ENCODE measurements around the gene LCA5.
A peak's percentile ranks its signal among the peaks of the same experiment; 100 is the strongest.
"Not testable (repeated sequence)": the region's sequence is repeated elsewhere in the genome, so short reads cannot be mapped to it uniquely, and the experiment has no call there.

LCA5 gene

GRCh38 chr6:79557673-79558467, 20.6 kb upstream of the LCA5 start:
- TF ChIP-seq POLR2A (IDR thresholded peaks at IDR 0.05; ENCODE audit: low read depth, low read length) = no peak
- TF ChIP-seq TAF1 (IDR thresholded peaks at IDR 0.05; ENCODE audit: borderline replicate concordance, low read depth, low read length) = no peak
- no peak for TF ChIP-seq POLR2AphosphoS5 (IDR thresholded peaks at IDR 0.05; ENCODE audit: low read depth, low read length)
- no peak for FAIRE-seq
- DNase-seq (ENCODE audit: insufficient read length) = no peak

- FAIRE-seq (no peak), DNase-seq (ENCODE audit: insufficient read length) (no peak)
- TF ChIP-seq POLR2A (IDR thresholded peaks at IDR 0.05; ENCODE audit: low read depth, low read length) (no peak), TAF1 (IDR thresholded peaks at IDR 0.05; ENCODE audit: borderline replicate concordance, low read depth, low read length) (no peak), POLR2AphosphoS5 (IDR thresholded peaks at IDR 0.05; ENCODE audit: low read depth, low read length) (no peak)
Measured at GRCh38 chr6:79554305-79554704, 17.1 kb upstream of the LCA5 start.

- TF ChIP-seq POLR2AphosphoS5 (IDR thresholded peaks at IDR 0.05; ENCODE audit: low read depth, low read length) (no peak), TAF1 (IDR thresholded peaks at IDR 0.05; ENCODE audit: borderline replicate concordance, low read depth, low read length) (no peak), POLR2A (IDR thresholded peaks at IDR 0.05; ENCODE audit: low read depth, low read length) (no peak)
- no peak for DNase-seq (ENCODE audit: insufficient read length)
- FAIRE-seq = no peak
Measured at GRCh38 chr6:79551401-79551800, 14.2 kb upstream of the LCA5 start.

- no peak for TF ChIP-seq TAF1 (IDR thresholded peaks at IDR 0.05; ENCODE audit: borderline replicate concordance, low read depth, low read length)
- TF ChIP-seq POLR2AphosphoS5 (IDR thresholded peaks at IDR 0.05; ENCODE audit: low read depth, low read length) = no peak
- TF ChIP-seq POLR2A (IDR thresholded peaks at IDR 0.05; ENCODE audit: low read depth, low read length) = no peak
- DNase-seq (ENCODE audit: insufficient read length) (no peak), FAIRE-seq (peak; percentile 58)
Measured at GRCh38 chr6:79548304-79548703, 11.1 kb upstream of the LCA5 start.

GRCh38 chr6:79546186-79546585, 9.0 kb upstream of the LCA5 start:
- no peak for DNase-seq (ENCODE audit: insufficient read length)
- FAIRE-seq = no peak
- TF ChIP-seq POLR2AphosphoS5 (IDR thresholded peaks at IDR 0.05; ENCODE audit: low read depth, low read length) (no peak), TAF1 (IDR thresholded peaks at IDR 0.05; ENCODE audit: borderline replicate concordance, low read depth, low read length) (no peak), POLR2A (IDR thresholded peaks at IDR 0.05; ENCODE audit: low read depth, low read length) (no peak)

- no peak for TF ChIP-seq POLR2AphosphoS5 (IDR thresholded peaks at IDR 0.05; ENCODE audit: low read depth, low read length)
- no peak for TF ChIP-seq POLR2A (IDR thresholded peaks at IDR 0.05; ENCODE audit: low read depth, low read length)
- TF ChIP-seq TAF1 (IDR thresholded peaks at IDR 0.05; ENCODE audit: borderline replicate concordance, low read depth, low read length) = no peak
- DNase-seq (ENCODE audit: insufficient read length) (peak; percentile 34), FAIRE-seq (peak; percentile 95)
Measured at GRCh38 chr6:79544939-79545450, 7.8 kb upstream of the LCA5 start.

GRCh38 chr6:79544299-79544927, 7.2 kb upstream of the LCA5 start:
- TF ChIP-seq POLR2AphosphoS5 (IDR thresholded peaks at IDR 0.05; ENCODE audit: low read depth, low read length) (no peak), POLR2A (IDR thresholded peaks at IDR 0.05; ENCODE audit: low read depth, low read length) (no peak), TAF1 (IDR thresholded peaks at IDR 0.05; ENCODE audit: borderline replicate concordance, low read depth, low read length) (no peak)
- no peak for FAIRE-seq
- peak; percentile 2 for DNase-seq (ENCODE audit: insufficient read length)

GRCh38 chr6:79543886-79544285, 6.7 kb upstream of the LCA5 start:
- TF ChIP-seq POLR2A (IDR thresholded peaks at IDR 0.05; ENCODE audit: low read depth, low read length) = no peak
- TF ChIP-seq TAF1 (IDR thresholded peaks at IDR 0.05; ENCODE audit: borderline replicate concordance, low read depth, low read length) = no peak
- no peak for TF ChIP-seq POLR2AphosphoS5 (IDR thresholded peaks at IDR 0.05; ENCODE audit: low read depth, low read length)
- FAIRE-seq (no peak), DNase-seq (ENCODE audit: insufficient read length) (no peak)

- FAIRE-seq = no peak
- TF ChIP-seq POLR2AphosphoS5 (IDR thresholded peaks at IDR 0.05; ENCODE audit: low read depth, low read length) = no peak
- no peak for TF ChIP-seq TAF1 (IDR thresholded peaks at IDR 0.05; ENCODE audit: borderline replicate concordance, low read depth, low read length)
- TF ChIP-seq POLR2A (IDR thresholded peaks at IDR 0.05; ENCODE audit: low read depth, low read length) = no peak
- DNase-seq (ENCODE audit: insufficient read length) = no peak
Measured at GRCh38 chr6:79543411-79543810, 6.2 kb upstream of the LCA5 start.

GRCh38 chr6:79538106-79538971, 1.1 kb upstream of the LCA5 start:
- FAIRE-seq (peak; percentile 46), DNase-seq (ENCODE audit: insufficient read length) (no peak)
- no peak for TF ChIP-seq TAF1 (IDR thresholded peaks at IDR 0.05; ENCODE audit: borderline replicate concordance, low read depth, low read length)
- no peak for TF ChIP-seq POLR2A (IDR thresholded peaks at IDR 0.05; ENCODE audit: low read depth, low read length)
- no peak for TF ChIP-seq POLR2AphosphoS5 (IDR thresholded peaks at IDR 0.05; ENCODE audit: low read depth, low read length)

- FAIRE-seq = peak; percentile 27
- no peak for DNase-seq (ENCODE audit: insufficient read length)
- no peak for TF ChIP-seq POLR2AphosphoS5 (IDR thresholded peaks at IDR 0.05; ENCODE audit: low read depth, low read length)
- no peak for TF ChIP-seq POLR2A (IDR thresholded peaks at IDR 0.05; ENCODE audit: low read depth, low read length)
- no peak for TF ChIP-seq TAF1 (IDR thresholded peaks at IDR 0.05; ENCODE audit: borderline replicate concordance, low read depth, low read length)
Measured at GRCh38 chr6:79536585-79536953, 661 bp downstream of the LCA5 start.

GRCh38 chr6:79529567-79529966, 7.7 kb downstream of the LCA5 start:
- FAIRE-seq; DNase-seq (ENCODE audit: insufficient read length): not testable (repeated sequence)

All from GM12892 (cell line).